ENCODE data around the gene MAP3K20.

Gene MAP3K20

GRCh38 chr2:173165443-173166238, 90.0 kb downstream of the MAP3K20 start:
- no peak for TF ChIP-seq TAF1 (IDR thresholded peaks at IDR 0.05; ENCODE audit: borderline replicate concordance, insufficient read depth, low read length)
- TF ChIP-seq FOXP2 (optimal IDR thresholded peaks at IDR 0.05; ENCODE audit: borderline replicate concordance, extremely low read depth, extremely low read length, insufficient read depth): no peak
- no peak for TF ChIP-seq SIN3A (IDR thresholded peaks at IDR 0.05; ENCODE audit: borderline replicate concordance, insufficient read depth, low read length)
- TF ChIP-seq POLR2AphosphoS5 (IDR thresholded peaks at IDR 0.05; ENCODE audit: low read depth, low read length): no peak
- TF ChIP-seq REST (IDR thresholded peaks at IDR 0.05; ENCODE audit: insufficient read depth in 1 of 2, low read depth in 2 of 2, low read length in 2 of 2): no peak

GRCh38 chr2:173171321-173171720, 95.7 kb downstream of the MAP3K20 start:
- TF ChIP-seq POLR2AphosphoS5 (IDR thresholded peaks at IDR 0.05; ENCODE audit: low read depth, low read length) (no peak), SIN3A (IDR thresholded peaks at IDR 0.05; ENCODE audit: borderline replicate concordance, insufficient read depth, low read length) (no peak), FOXP2 (optimal IDR thresholded peaks at IDR 0.05; ENCODE audit: borderline replicate concordance, extremely low read depth, extremely low read length, insufficient read depth) (no peak), REST (IDR thresholded peaks at IDR 0.05; ENCODE audit: insufficient read depth in 1 of 2, low read depth in 2 of 2, low read length in 2 of 2) (no peak), TAF1 (IDR thresholded peaks at IDR 0.05; ENCODE audit: borderline replicate concordance, insufficient read depth, low read length) (no peak)

- no peak for TF ChIP-seq REST (IDR thresholded peaks at IDR 0.05; ENCODE audit: insufficient read depth in 1 of 2, low read depth in 2 of 2, low read length in 2 of 2)
- no peak for TF ChIP-seq SIN3A (IDR thresholded peaks at IDR 0.05; ENCODE audit: borderline replicate concordance, insufficient read depth, low read length)
- no peak for TF ChIP-seq POLR2AphosphoS5 (IDR thresholded peaks at IDR 0.05; ENCODE audit: low read depth, low read length)
- TF ChIP-seq FOXP2 (optimal IDR thresholded peaks at IDR 0.05; ENCODE audit: borderline replicate concordance, extremely low read depth, extremely low read length, insufficient read depth): no peak
- TF ChIP-seq TAF1 (IDR thresholded peaks at IDR 0.05; ENCODE audit: borderline replicate concordance, insufficient read depth, low read length): no peak
These were observed 96.4 kb downstream of the MAP3K20 start for GRCh38 chr2:173171924-173172643.

DNA sequence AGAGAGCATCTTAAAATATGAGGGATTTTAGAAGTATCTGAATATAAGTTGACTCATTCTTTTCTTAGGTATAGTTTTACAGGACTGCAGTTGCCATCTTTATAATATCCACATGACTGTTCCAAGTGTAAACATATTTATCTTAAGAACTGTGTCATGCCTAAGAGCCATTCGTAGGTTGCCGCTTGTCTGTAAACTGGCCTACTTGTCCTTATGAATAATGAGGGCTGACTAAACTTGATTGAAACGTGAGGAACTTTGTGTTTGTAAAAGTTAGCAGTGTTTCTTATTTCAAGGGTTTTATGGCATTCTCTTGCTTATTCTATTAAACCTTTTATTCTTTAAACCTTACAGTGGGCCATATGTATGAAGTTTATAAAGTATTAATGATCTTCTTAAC, 99.6 kb downstream of the MAP3K20 start:
- TF ChIP-seq FOXP2 (optimal IDR thresholded peaks at IDR 0.05; ENCODE audit: borderline replicate concordance, extremely low read depth, extremely low read length, insufficient read depth): no peak
- no peak for TF ChIP-seq REST (IDR thresholded peaks at IDR 0.05; ENCODE audit: insufficient read depth in 1 of 2, low read depth in 2 of 2, low read length in 2 of 2)
- no peak for TF ChIP-seq SIN3A (IDR thresholded peaks at IDR 0.05; ENCODE audit: borderline replicate concordance, insufficient read depth, low read length)
- no peak for TF ChIP-seq TAF1 (IDR thresholded peaks at IDR 0.05; ENCODE audit: borderline replicate concordance, insufficient read depth, low read length)

Measured in PFSK-1 (cell line).